H9 (cell line): ENCODE results near the gene ANO2. TPM values are rescaled to one million over a fixed set of nuclear protein-coding genes. Genes with fewer than 3 reads are reported as not detected.

Experiments
- DNase-seq: peaks from one replicate; pipeline ENCODE4 v3.0.0-alpha.2; 2017
- H2AFZ ChIP-seq: one replicate; pipeline ENCODE4 v1.6.1; 2013; ENCODE audit warnings: mild to moderate bottlenecking, low read length, control low read depth, moderate library complexity
- H2AK5ac ChIP-seq: 2 replicates; pipeline ENCODE4 v1.6.1; 2013; ENCODE audit warnings: low read length, control low read depth, mixed read lengths; ENCODE audit not compliant: insufficient read length
- H2BK120ac ChIP-seq: one replicate; pipeline ENCODE4 v1.6.1; 2013; ENCODE audit warnings: low read depth, mild to moderate bottlenecking, low read length, control low read depth, inconsistent platforms; ENCODE audit not compliant: poor library complexity, severe bottlenecking
- H2BK12ac ChIP-seq: 2 replicates; pipeline ENCODE4 v1.6.1; 2013; ENCODE audit warnings: low read length, control low read depth, mixed read lengths, low read depth; ENCODE audit not compliant: insufficient read length
- H2BK15ac ChIP-seq: 2 replicates; pipeline ENCODE4 v1.6.1; 2013; ENCODE audit warnings: low read depth, low read length, control low read depth
- H2BK20ac ChIP-seq: one replicate; pipeline ENCODE4 v1.6.1; 2013; ENCODE audit warnings: low read depth, mild to moderate bottlenecking, low read length, control low read depth, inconsistent platforms; ENCODE audit not compliant: poor library complexity, severe bottlenecking
- H2BK5ac ChIP-seq: 2 replicates; pipeline ENCODE4 v1.6.1; 2013; ENCODE audit warnings: low read length, control low read depth, mixed read lengths; ENCODE audit not compliant: insufficient read length
- H3K14ac ChIP-seq: 2 replicates; pipeline ENCODE4 v1.6.1; 2013; ENCODE audit warnings: low read length, control low read depth; ENCODE audit not compliant: insufficient read depth
- H3K18ac ChIP-seq: 2 replicates; pipeline ENCODE4 v1.6.1; 2013; ENCODE audit warnings: low read depth, mild to moderate bottlenecking, mixed read lengths, low read length, control low read depth; ENCODE audit not compliant: insufficient read length
- H3K23ac ChIP-seq: 2 replicates; pipeline ENCODE4 v1.6.1; 2013; ENCODE audit warnings: low read length, control low read depth, mixed read lengths, low read depth; ENCODE audit not compliant: insufficient read length
- H3K23me2 ChIP-seq: 2 replicates; pipeline ENCODE4 v1.6.1; 2013; ENCODE audit warnings: low read depth, mild to moderate bottlenecking, mixed read lengths, low read length, control low read depth; ENCODE audit not compliant: insufficient read length, poor library complexity, severe bottlenecking
- H3K27ac ChIP-seq: 2 replicates; pipeline ENCODE4 v1.5.1; 2013; ENCODE audit warnings: low read length, control low read depth, mixed read lengths, low read depth; ENCODE audit not compliant: insufficient read length
- H3K27me3 ChIP-seq: 2 replicates; pipeline ENCODE4 v1.6.1; 2013; ENCODE audit warnings: low read length, control low read depth, inconsistent platforms; ENCODE audit not compliant: insufficient read depth
- H3K4ac ChIP-seq: 2 replicates; pipeline ENCODE4 v1.6.1; 2013; ENCODE audit warnings: low read depth, mild to moderate bottlenecking, control low read depth, inconsistent platforms, low read length, moderate library complexity
- H3K4me1 ChIP-seq: 2 replicates; pipeline ENCODE4 v1.6.1; 2013; ENCODE audit warnings: low read length, control low read depth, inconsistent platforms; ENCODE audit not compliant: insufficient read depth
- H3K4me2 ChIP-seq: 2 replicates; pipeline ENCODE4 v1.6.1; 2013; ENCODE audit warnings: low read length, control low read depth, mixed read lengths; ENCODE audit not compliant: insufficient read length, insufficient read depth
- H3K56ac ChIP-seq: 2 replicates; pipeline ENCODE4 v1.6.1; 2013; ENCODE audit warnings: low read depth, mild to moderate bottlenecking, mixed read lengths, low read length, control low read depth; ENCODE audit not compliant: insufficient read length
- H3K79me1 ChIP-seq: 2 replicates; pipeline ENCODE4 v1.6.1; 2013; ENCODE audit warnings: low read depth, mild to moderate bottlenecking, moderate library complexity, low read length, control low read depth, inconsistent platforms; ENCODE audit not compliant: insufficient read depth, poor library complexity, severe bottlenecking
- H3K79me2 ChIP-seq: 2 replicates; pipeline ENCODE4 v1.6.1; 2013; ENCODE audit warnings: low read length, control low read depth, inconsistent platforms; ENCODE audit not compliant: insufficient read depth
- H3K9ac ChIP-seq: 2 replicates; pipeline ENCODE4 v1.6.1; 2013; ENCODE audit warnings: low read length, control low read depth, mixed read lengths; ENCODE audit not compliant: insufficient read length; ENCODE audit errors: extremely low read depth
- H3K9me3 ChIP-seq: one replicate; pipeline ENCODE4 v1.6.1; 2013; ENCODE audit warnings: low read depth, low read length, inconsistent platforms; ENCODE audit not compliant: control insufficient read depth
- H3T11ph ChIP-seq: one replicate; pipeline ENCODE4 v1.6.1; 2013; ENCODE audit warnings: mild to moderate bottlenecking, low read length, control low read depth, inconsistent platforms
- H4K20me1 ChIP-seq: one replicate; pipeline ENCODE4 v1.6.1; 2013; ENCODE audit not compliant: control insufficient read depth, insufficient read length, insufficient read depth
- H4K5ac ChIP-seq: 2 replicates; pipeline ENCODE4 v1.6.1; 2013; ENCODE audit warnings: low read depth, mild to moderate bottlenecking, mixed read lengths, low read length, control low read depth; ENCODE audit not compliant: insufficient read length
- H4K8ac ChIP-seq: replicated peaks from 2 replicates; pipeline ENCODE4 v1.6.1; 2013; ENCODE audit warnings: low read length, control low read depth, mixed read lengths, low read depth; ENCODE audit not compliant: insufficient read length
- H4K91ac ChIP-seq: 2 replicates; pipeline ENCODE4 v1.6.1; 2013; ENCODE audit warnings: low read depth, mild to moderate bottlenecking, moderate library complexity, mixed read lengths, low read length, control low read depth; ENCODE audit not compliant: insufficient read length
- H3K27ac Mint-ChIP-seq, 3 experiments: 2 replicates in 2 of 3; 3 replicates in 1 of 3; pipeline ENCODE4 v1.8.0; 2020 to 2021; ENCODE audit warnings: mixed read lengths in 3 of 3, mild to moderate bottlenecking in 1 of 3, moderate library complexity in 1 of 3
- H3K27me3 Mint-ChIP-seq: 2 replicates; pipeline ENCODE4 v1.8.0; 2021; ENCODE audit warnings: low read depth, mild to moderate bottlenecking, moderate library complexity, mixed read lengths
- H3K36me3 Mint-ChIP-seq, 3 experiments: 2 replicates in 2 of 3; 3 replicates in 1 of 3; pipeline ENCODE4 v1.8.0; 2020 to 2021; ENCODE audit warnings: low read depth in 3 of 3, mixed read lengths in 3 of 3; ENCODE audit not compliant: insufficient read depth in 1 of 3
- H3K4me1 Mint-ChIP-seq, 2 experiments: 2 replicates each; pipeline ENCODE4 v1.8.0; 2020; ENCODE audit warnings: mixed read lengths in 2 of 2
- H3K4me3 Mint-ChIP-seq, 2 experiments: 2 replicates in 1 of 2; 3 replicates in 1 of 2; pipeline ENCODE4 v1.8.0; 2020 to 2021; ENCODE audit warnings: mild to moderate bottlenecking in 2 of 2, mixed read lengths in 2 of 2, moderate library complexity in 1 of 2
- H3K9me3 Mint-ChIP-seq, 2 experiments: 2 replicates in 1 of 2; 3 replicates in 1 of 2; pipeline ENCODE4 v1.8.0; 2020; ENCODE audit warnings: mild to moderate bottlenecking in 2 of 2, mixed read lengths in 2 of 2, moderate library complexity in 1 of 2
- WGBS: extraction: QIAGEN DNeasy Blood & Tissue Kit; methylation state at CpG from one replicate; pipeline ENCODE4 v1.1.7; 2013; ENCODE audit warnings: missing lambda C conversion rate, low lambda C conversion rate, mixed read lengths; ENCODE audit not compliant: insufficient read length; ENCODE audit errors: extremely low coverage; 5-methylcytosine and 5-hydroxymethylcytosine counted together
- total RNA-seq: library from RNA; stranded (reverse); gene quantifications from 2 replicates; pipeline ENCODE4 v1.2.1, GENCODE V29; 2021
- TF ChIP-seq, protein P1 (sequence below): fragments of 200-600 bp; sonication (generic); conservative IDR thresholded peaks from 3 replicates; pipeline ENCODE4 v1.8.0; 2021; ENCODE audit warnings: antibody characterized with exemption, mild to moderate bottlenecking

The ANO2 gene
- total RNA-seq, 1 experiment from 2014 or later, result 3.8 TPM

- H3K4me1 Mint-ChIP-seq, result 0 out of 4 replicates have a peak, but pooled peaks cover 0 to 2% of the 10 kb centered on the region in 2 experiments
- Histone ChIP-seq H2BK5ac (no peak overlapping the region), H3T11ph (no peak overlapping the region), H3K4me2 (no peak overlapping the region), H2AFZ (no peak overlapping the region), H3K27me3 (no peaks in the 10 kb centered on the region), H3K9me3 (no peaks in the 10 kb centered on the region), H2AK5ac (no peak overlapping the region), H3K23ac (no peak overlapping the region), H4K91ac (no peak overlapping the region), H3K9ac (no peak overlapping the region), H3K18ac (no peak overlapping the region), H3K56ac (no peak overlapping the region), H4K5ac (no peak overlapping the region), H2BK120ac (no peak overlapping the region), H2BK15ac (no peak overlapping the region), H4K20me1 (no peaks in the 10 kb centered on the region), H3K79me1 (no peaks in the 10 kb centered on the region), H4K8ac (no peak overlapping the region), H3K4me1 (no peaks in the 10 kb centered on the region), H3K14ac (no peak overlapping the region), H3K79me2 (no peaks in the 10 kb centered on the region; the same call in 1 of the 2 replicates), H2BK12ac (no peak overlapping the region), H3K23me2 (peaks cover 4% of the 10 kb centered on the region), H2BK20ac (no peak overlapping the region), H3K4ac (no peak overlapping the region), H3K27ac (no peak overlapping the region)
- DNase-seq, result no peak
- peaks cover 7% of the 10 kb centered on the region for H3K27me3 Mint-ChIP-seq
- H3K9me3 Mint-ChIP-seq, result peaks cover 25 to 29% of the 10 kb centered on the region in 2 experiments
- WGBS, result no CpG with 5 or more reads among the region's 6 CpGs
- peaks cover 1 to 15% (median 8%) of the 10 kb centered on the region in 3 experiments; a peak in 5 of 7 replicates for H3K36me3 Mint-ChIP-seq
- H3K27ac Mint-ChIP-seq, result no peak overlapping the region
- TF ChIP-seq, protein P1, sequence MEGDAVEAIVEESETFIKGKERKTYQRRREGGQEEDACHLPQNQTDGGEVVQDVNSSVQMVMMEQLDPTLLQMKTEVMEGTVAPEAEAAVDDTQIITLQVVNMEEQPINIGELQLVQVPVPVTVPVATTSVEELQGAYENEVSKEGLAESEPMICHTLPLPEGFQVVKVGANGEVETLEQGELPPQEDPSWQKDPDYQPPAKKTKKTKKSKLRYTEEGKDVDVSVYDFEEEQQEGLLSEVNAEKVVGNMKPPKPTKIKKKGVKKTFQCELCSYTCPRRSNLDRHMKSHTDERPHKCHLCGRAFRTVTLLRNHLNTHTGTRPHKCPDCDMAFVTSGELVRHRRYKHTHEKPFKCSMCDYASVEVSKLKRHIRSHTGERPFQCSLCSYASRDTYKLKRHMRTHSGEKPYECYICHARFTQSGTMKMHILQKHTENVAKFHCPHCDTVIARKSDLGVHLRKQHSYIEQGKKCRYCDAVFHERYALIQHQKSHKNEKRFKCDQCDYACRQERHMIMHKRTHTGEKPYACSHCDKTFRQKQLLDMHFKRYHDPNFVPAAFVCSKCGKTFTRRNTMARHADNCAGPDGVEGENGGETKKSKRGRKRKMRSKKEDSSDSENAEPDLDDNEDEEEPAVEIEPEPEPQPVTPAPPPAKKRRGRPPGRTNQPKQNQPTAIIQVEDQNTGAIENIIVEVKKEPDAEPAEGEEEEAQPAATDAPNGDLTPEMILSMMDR, result no peak
- H3K4me3 Mint-ChIP-seq, result no peak overlapping the region
Measured at GRCh38 chr12:5691943-5692342, 253.1 kb downstream of the ANO2 start.
